ENCODE data around the gene GINS3. TPM values are rescaled to one million over a fixed set of nuclear protein-coding genes. Genes with fewer than 3 reads are reported as not detected.

The GINS3 gene
- total RNA-seq, 1 experiment from 2014 or later, result 4.2 TPM

- Mint-ChIP-seq H3K4me3 (ENCODE audit: unreplicated experiment) (no peak overlapping the region), H3K4me1 (ENCODE audit: insufficient read depth, unreplicated experiment) (no peaks in the 10 kb centered on the region), H3K36me3 (ENCODE audit: insufficient read depth, unreplicated experiment) (no peaks in the 10 kb centered on the region), H3K9me3 (ENCODE audit: unreplicated experiment) (no peaks in the 10 kb centered on the region), H3K27ac (ENCODE audit: low read depth, unreplicated experiment) (no peak overlapping the region), H3K27me3 (ENCODE audit: insufficient read depth, unreplicated experiment) (peaks cover 55% of the 10 kb centered on the region)
- DNase-seq (ENCODE audit: unreplicated experiment), result no peak
- intact Hi-C loops (cut with micrococcal nuclease), result no loop called here
- TF ChIP-seq, protein P1, sequence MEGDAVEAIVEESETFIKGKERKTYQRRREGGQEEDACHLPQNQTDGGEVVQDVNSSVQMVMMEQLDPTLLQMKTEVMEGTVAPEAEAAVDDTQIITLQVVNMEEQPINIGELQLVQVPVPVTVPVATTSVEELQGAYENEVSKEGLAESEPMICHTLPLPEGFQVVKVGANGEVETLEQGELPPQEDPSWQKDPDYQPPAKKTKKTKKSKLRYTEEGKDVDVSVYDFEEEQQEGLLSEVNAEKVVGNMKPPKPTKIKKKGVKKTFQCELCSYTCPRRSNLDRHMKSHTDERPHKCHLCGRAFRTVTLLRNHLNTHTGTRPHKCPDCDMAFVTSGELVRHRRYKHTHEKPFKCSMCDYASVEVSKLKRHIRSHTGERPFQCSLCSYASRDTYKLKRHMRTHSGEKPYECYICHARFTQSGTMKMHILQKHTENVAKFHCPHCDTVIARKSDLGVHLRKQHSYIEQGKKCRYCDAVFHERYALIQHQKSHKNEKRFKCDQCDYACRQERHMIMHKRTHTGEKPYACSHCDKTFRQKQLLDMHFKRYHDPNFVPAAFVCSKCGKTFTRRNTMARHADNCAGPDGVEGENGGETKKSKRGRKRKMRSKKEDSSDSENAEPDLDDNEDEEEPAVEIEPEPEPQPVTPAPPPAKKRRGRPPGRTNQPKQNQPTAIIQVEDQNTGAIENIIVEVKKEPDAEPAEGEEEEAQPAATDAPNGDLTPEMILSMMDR (IDR thresholded peaks at IDR 0.05; ENCODE audit: unreplicated experiment), result no peak
- POLR2A ChIA-PET, result no interaction called here
- CTCF ChIA-PET, result interaction anchor here (0.5 to 5.1 kb wide), 11 partner anchors 10 to 146 kb away, joined by 3 to 48 read pairs (median 3); no protein-coding TSS in a partner anchor
- no TSS peak for BruUV-seq (replicated peaks)
Measured at GRCh38 chr16:58346831-58347371, 45.4 kb upstream of the GINS3 start.

DNA sequence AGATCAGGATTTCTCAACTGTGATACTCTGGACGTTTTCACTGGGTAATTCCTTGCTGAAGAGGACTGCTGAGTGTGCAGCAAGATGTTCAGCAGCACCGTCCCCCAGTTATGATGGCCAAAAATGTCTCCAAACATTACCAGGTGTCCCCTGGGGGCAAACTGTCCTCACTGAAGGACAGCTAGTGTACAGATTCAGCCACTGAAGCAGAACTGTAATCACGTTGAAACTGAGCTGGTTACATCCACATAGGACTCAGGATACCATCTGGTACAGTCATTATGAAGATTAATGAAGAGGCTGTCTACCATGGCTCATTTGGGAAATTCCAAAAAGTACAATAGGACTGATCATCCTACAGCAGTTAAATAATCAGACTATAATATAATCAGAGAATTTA lies 43.3 kb upstream of the GINS3 start:
- intact Hi-C loops (cut with micrococcal nuclease), result no loop called here
- BruUV-seq (replicated peaks), result no TSS peak
- no peaks in the 10 kb centered on the region for H3K36me3 Mint-ChIP-seq (ENCODE audit: insufficient read depth, unreplicated experiment)
- H3K4me3 Mint-ChIP-seq (ENCODE audit: unreplicated experiment), result no peak overlapping the region
- ChIA-PET POLR2A (no interaction called here), CTCF (interaction anchor here (1.1 to 5.1 kb wide), 3 partner anchors 12 to 138 kb away, joined by 7 to 48 read pairs (median 24); no protein-coding TSS in a partner anchor)
- peaks cover 54% of the 10 kb centered on the region for H3K27me3 Mint-ChIP-seq (ENCODE audit: insufficient read depth, unreplicated experiment)
- H3K9me3 Mint-ChIP-seq (ENCODE audit: unreplicated experiment), result no peaks in the 10 kb centered on the region
- no peaks in the 10 kb centered on the region for H3K4me1 Mint-ChIP-seq (ENCODE audit: insufficient read depth, unreplicated experiment)
- DNase-seq (ENCODE audit: unreplicated experiment), result no peak
- no peak overlapping the region for H3K27ac Mint-ChIP-seq (ENCODE audit: low read depth, unreplicated experiment)
- TF ChIP-seq, protein P1 (IDR thresholded peaks at IDR 0.05; ENCODE audit: unreplicated experiment), result no peak

DNA sequence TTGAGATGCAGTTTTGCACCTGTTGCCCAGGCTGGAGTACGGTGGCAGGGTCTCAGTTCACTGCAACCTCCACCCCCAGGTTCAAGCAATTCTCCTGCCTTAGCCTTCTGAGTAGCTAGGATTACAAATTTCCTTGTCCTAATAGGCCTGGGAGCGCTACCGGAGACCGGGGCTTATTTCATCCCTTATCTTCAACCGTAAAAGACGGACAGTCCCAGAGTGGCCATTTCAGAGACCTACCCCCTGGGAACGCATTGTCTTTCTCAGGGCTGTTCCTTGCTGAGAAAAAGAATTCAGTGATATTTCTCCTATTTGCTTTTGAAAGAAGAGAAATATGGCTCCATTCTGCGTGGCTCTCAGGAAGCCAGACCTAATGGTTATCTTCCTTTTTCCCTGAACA lies 39.6 kb upstream of the GINS3 start:
- H3K36me3 Mint-ChIP-seq (ENCODE audit: insufficient read depth, unreplicated experiment), result no peaks in the 10 kb centered on the region
- no peak for DNase-seq (ENCODE audit: unreplicated experiment)
- BruUV-seq (replicated peaks), result no TSS peak

GRCh38 chr16:58360041-58360634 lies 32.1 kb upstream of the GINS3 start:
- no TSS peak for BruUV-seq (replicated peaks)
- H3K9me3 Mint-ChIP-seq (ENCODE audit: unreplicated experiment), result peaks cover 18% of the 10 kb centered on the region
- H3K27me3 Mint-ChIP-seq (ENCODE audit: insufficient read depth, unreplicated experiment), result peaks cover 12% of the 10 kb centered on the region
- no peaks in the 10 kb centered on the region for H3K36me3 Mint-ChIP-seq (ENCODE audit: insufficient read depth, unreplicated experiment)
- TF ChIP-seq, protein P1 (IDR thresholded peaks at IDR 0.05; ENCODE audit: unreplicated experiment), result no peak
- CTCF ChIA-PET, result interaction anchor here (0.9 to 1.7 kb wide), 3 partner anchors 15 to 128 kb away, joined by 4 to 5 read pairs (median 4); no protein-coding TSS in a partner anchor
- POLR2A ChIA-PET, result no interaction called here
- H3K4me1 Mint-ChIP-seq (ENCODE audit: insufficient read depth, unreplicated experiment), result no peaks in the 10 kb centered on the region
- no peak overlapping the region for H3K27ac Mint-ChIP-seq (ENCODE audit: low read depth, unreplicated experiment)
- no peak for DNase-seq (ENCODE audit: unreplicated experiment)
- H3K4me3 Mint-ChIP-seq (ENCODE audit: unreplicated experiment), result no peak overlapping the region
- intact Hi-C loops (cut with micrococcal nuclease), result no loop called here

More for the DNA sequence above, 39.6 kb upstream of the GINS3 start:
- Mint-ChIP-seq H3K27me3 (ENCODE audit: insufficient read depth, unreplicated experiment) (peaks cover 60% of the 10 kb centered on the region), H3K4me1 (ENCODE audit: insufficient read depth, unreplicated experiment) (no peaks in the 10 kb centered on the region), H3K4me3 (ENCODE audit: unreplicated experiment) (no peak overlapping the region), H3K9me3 (ENCODE audit: unreplicated experiment) (no peaks in the 10 kb centered on the region), H3K27ac (ENCODE audit: low read depth, unreplicated experiment) (no peak overlapping the region)
- intact Hi-C loops (cut with micrococcal nuclease), result no loop called here
- CTCF ChIA-PET, result interaction anchor here (0.5 to 2.4 kb wide), 3 partner anchors 83 to 320 kb away, joined by 3 to 21 read pairs (median 4); no protein-coding TSS in a partner anchor
- TF ChIP-seq, protein P1 (IDR thresholded peaks at IDR 0.05; ENCODE audit: unreplicated experiment), result no peak
- POLR2A ChIA-PET, result interaction anchor here (0.7 kb wide), 1 partner anchor 24 kb away, joined by 3 read pairs; no protein-coding TSS in a partner anchor
